Heart right ventricle (tissue), 16 donors: ENCODE results near the gene RIOX2. TPM values are rescaled to one million over a fixed set of nuclear protein-coding genes. Genes with fewer than 3 reads are reported as not detected.

Experiments used
- ATAC-seq, 8 donors: fragments of 200-7000 bp; cut with Tn5 transposase; one replicate each; pipeline ENCODE4 v1.9.1; 2020; ENCODE audit warnings: mild to moderate bottlenecking in 8 of 8, moderate library complexity in 8 of 8, moderate number of reproducible peaks in 1 of 8
- DNase-seq, 2 donors: peaks; one replicate each; pipeline ENCODE4 v3.0.0-alpha.2; 2020
- H3K27ac ChIP-seq, 10 donors: fragments of 200-600 bp; sonication (generic) in 2 of 10; one replicate each; pipeline versions ENCODE4 v1.5.0 to v1.8.0; 2020 to 2022; ENCODE audit warnings: mild to moderate bottlenecking in 3 of 10
- H3K27me3 ChIP-seq, 7 donors: fragments of 200-600 bp; one replicate each; pipeline ENCODE4 v1.8.0; 2021 to 2022; ENCODE audit warnings: mild to moderate bottlenecking in 2 of 7
- H3K36me3 ChIP-seq, 9 donors: fragments of 200-600 bp; sonication (generic) in 1 of 9; one replicate each; pipeline versions ENCODE4 v1.5.0 to v1.8.0; 2020 to 2022; ENCODE audit warnings: mild to moderate bottlenecking in 2 of 9
- H3K4me1 ChIP-seq, 9 donors: fragments of 200-600 bp; sonication (generic) in 1 of 9; one replicate each; pipeline versions ENCODE4 v1.5.0 to v1.8.0; 2020 to 2022; ENCODE audit warnings: mild to moderate bottlenecking in 4 of 9
- H3K4me3 ChIP-seq, 10 donors: fragments of 200-600 bp; sonication (generic) in 2 of 10; one replicate each; pipeline versions ENCODE4 v1.5.0 to v1.8.0; 2020 to 2022; ENCODE audit warnings: mild to moderate bottlenecking in 7 of 10, moderate library complexity in 2 of 10
- H3K9me3 ChIP-seq, 11 donors: fragments of 200-600 bp in 10 of 11; sonication (generic) in 2 of 11; one replicate each; pipeline versions ENCODE4 v1.5.0 to v1.8.0; 2013 to 2022; ENCODE audit warnings: mild to moderate bottlenecking in 2 of 11, control low read depth in 1 of 11, moderate library complexity in 1 of 11
- WGBS, 2 donors: extraction: QIAGEN DNeasy Blood & Tissue Kit; methylation state at CpG; one replicate each; pipeline ENCODE4 v1.1.7; 2013; ENCODE audit warnings: inconsistent platforms in 1 of 2; 5-methylcytosine and 5-hydroxymethylcytosine counted together
- intact Hi-C, 10 donors: fragments of 100-400 bp; cut with DNase I; formaldehyde crosslinking; loops; one replicate each; pipeline versions ENCODE4 v1.11.1 to v1.14.2; 2022
- polyA plus RNA-seq, 2 donors: library from polyadenylated mRNA; stranded (reverse); fragments of 200-250 nt; gene quantifications; one replicate each; pipeline ENCODE4 v1.2.3, GENCODE V29; 2013
- total RNA-seq, 10 donors: library from RNA; stranded (reverse); fragmentation: NEBNext Ultra II Directional in 3 of 10; extraction: Animal tissue kit (Norgen Biotek cat#: 25700) in 3 of 10; gene quantifications; one replicate each; pipeline versions ENCODE4 v1.2.1 to v1.2.4, GENCODE V29; 2021 to 2023
- TF ChIP-seq, protein P1 (sequence below), 9 donors: fragments of 200-600 bp; sonication (generic) in 2 of 9; IDR thresholded peaks; one replicate each; pipeline versions ENCODE4 v1.5.0 to v1.8.0; 2021 to 2022; ENCODE audit warnings: antibody characterized with exemption in 9 of 9, mild to moderate bottlenecking in 5 of 9, moderate library complexity in 1 of 9
- donor health status: Arrhythmogenic right ventricular cardiomyopathy.
- donor health status: ischemic (EF 13 %, LVEDD 7.1; RV severe dilation, severe dysfunction).
- donor health status: healthy with polysubstance abuse.
- donor health status: DM: no; HTN: yes; CAD: no.
- donor health status: DM: no; HTN: no; CAD: no.
- donor health status: ischemic (EF 25% LVEDD 6.9; RV normal size, moderate dysfunction).
- donor health status: ischemic (EF 25% LVEDD 5.7; RV mildly dilated, moderate dysfunction).
- donor health status: healthy.
- donor health status: DM: yes; HTN: yes; CAD: no.
- donor health status: Ischemic cardiomyopathy.
- donor health status: ischemic (EF 35%, LVEDD 5.7; RV mildly dilated, moderate dysfunction).
- donor health status: nonischemic (EF 11% LVEDD 7.7; RV severe dilation, severe dysfunction).
- donor health status: DM: yes; HTN: yes; CAD: no.
- donor health status: PGD.
- donor health status: ischemic (EF 29% LVEDD 5.4; RV normal size, mild dysfunction).
- donor health status: nonischemic (EF 23%, LVEDD 6.1; RV moderate dilation, normal function).

The RIOX2 gene
- total and polyA plus RNA-seq, 12 donors = 8.4 to 15.8 (median 12.0) TPM

DNA sequence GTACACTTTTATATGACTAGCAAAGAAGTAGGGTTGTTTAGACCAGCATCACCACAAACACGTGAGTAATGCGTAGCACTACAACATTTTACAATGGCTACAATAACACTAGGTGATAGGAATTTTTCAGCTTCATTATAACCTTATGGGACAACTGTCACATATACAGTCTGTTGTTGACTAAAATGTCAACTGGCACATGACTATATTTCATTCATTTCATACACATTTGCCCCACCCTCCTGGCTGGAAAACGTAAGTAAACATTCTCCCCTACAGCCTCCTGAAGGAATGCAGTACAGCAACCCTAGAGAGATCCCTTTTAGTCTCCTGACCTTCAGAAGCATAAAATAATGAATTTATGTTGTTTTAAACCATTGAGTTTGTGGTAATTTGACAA lies 16.2 kb downstream of the RIOX2 start:
- peaks cover 0 to 93% (median 17%) of the 10 kb centered on the region in 9 donors for H3K36me3 ChIP-seq

DNA sequence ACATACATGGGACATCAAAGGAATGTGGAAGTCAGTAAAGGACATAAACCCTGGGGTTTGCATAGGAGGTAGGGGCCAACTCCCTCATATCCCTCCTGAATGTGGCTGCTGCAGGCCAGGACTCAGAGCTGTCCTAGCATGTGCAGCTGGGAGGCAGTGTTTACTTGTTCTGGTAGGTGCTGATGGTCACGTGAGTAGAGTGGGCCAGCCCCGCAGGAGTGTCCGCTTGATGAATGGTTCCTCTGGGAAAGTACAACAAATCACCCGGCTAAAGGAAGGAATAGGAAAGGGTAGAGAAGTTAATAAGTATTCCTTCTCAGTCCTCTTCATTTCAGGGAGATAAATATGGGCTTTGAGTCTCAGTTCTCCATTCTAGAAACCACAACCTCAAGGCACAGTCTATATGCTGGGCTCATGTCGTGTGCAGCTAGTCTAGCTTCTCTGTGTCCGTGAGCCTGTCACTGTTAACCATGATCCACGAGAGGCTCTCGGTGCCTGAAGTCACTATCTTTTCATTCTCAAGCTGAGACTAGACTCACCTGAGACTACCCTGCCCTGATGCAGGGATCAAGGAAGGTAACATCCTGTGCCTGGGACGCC lies 17.9 kb downstream of the RIOX2 start:
- Histone ChIP-seq H3K27me3 (no peaks in the 10 kb centered on the region), H3K9me3 (no peaks in the 10 kb centered on the region), H3K4me3 (no peak overlapping the region), H3K4me1 (peaks cover 0 to 26% (median 3%) of the 10 kb centered on the region in 9 donors), H3K36me3 (peaks cover 0 to 93% (median 20%) of the 10 kb centered on the region in 9 donors), H3K27ac (no peak overlapping the region)
- intact Hi-C loops = no loop called here
- WGBS, 2 donors = 90 to 95% methylated on average over 9 of the region's 9 CpGs
- DNase-seq = no peak
- ATAC-seq = no peak
- TF ChIP-seq, protein P1, sequence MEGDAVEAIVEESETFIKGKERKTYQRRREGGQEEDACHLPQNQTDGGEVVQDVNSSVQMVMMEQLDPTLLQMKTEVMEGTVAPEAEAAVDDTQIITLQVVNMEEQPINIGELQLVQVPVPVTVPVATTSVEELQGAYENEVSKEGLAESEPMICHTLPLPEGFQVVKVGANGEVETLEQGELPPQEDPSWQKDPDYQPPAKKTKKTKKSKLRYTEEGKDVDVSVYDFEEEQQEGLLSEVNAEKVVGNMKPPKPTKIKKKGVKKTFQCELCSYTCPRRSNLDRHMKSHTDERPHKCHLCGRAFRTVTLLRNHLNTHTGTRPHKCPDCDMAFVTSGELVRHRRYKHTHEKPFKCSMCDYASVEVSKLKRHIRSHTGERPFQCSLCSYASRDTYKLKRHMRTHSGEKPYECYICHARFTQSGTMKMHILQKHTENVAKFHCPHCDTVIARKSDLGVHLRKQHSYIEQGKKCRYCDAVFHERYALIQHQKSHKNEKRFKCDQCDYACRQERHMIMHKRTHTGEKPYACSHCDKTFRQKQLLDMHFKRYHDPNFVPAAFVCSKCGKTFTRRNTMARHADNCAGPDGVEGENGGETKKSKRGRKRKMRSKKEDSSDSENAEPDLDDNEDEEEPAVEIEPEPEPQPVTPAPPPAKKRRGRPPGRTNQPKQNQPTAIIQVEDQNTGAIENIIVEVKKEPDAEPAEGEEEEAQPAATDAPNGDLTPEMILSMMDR (IDR thresholded peaks at IDR 0.05) = no peak

More for the DNA sequence above, 16.2 kb downstream of the RIOX2 start:
- Histone ChIP-seq H3K4me1 (peaks cover 0 to 26% (median 3%) of the 10 kb centered on the region in 9 donors), H3K27ac (no peak overlapping the region), H3K4me3 (no peak overlapping the region), H3K27me3 (no peaks in the 10 kb centered on the region), H3K9me3 (no peaks in the 10 kb centered on the region)
- DNase-seq = no peak
- no peak for ATAC-seq
- TF ChIP-seq, protein P1 (IDR thresholded peaks at IDR 0.05) = no peak
- intact Hi-C loops = no loop called here
- WGBS, 2 donors = 89 to 93% methylated on average over 3 of the region's 3 CpGs

DNA sequence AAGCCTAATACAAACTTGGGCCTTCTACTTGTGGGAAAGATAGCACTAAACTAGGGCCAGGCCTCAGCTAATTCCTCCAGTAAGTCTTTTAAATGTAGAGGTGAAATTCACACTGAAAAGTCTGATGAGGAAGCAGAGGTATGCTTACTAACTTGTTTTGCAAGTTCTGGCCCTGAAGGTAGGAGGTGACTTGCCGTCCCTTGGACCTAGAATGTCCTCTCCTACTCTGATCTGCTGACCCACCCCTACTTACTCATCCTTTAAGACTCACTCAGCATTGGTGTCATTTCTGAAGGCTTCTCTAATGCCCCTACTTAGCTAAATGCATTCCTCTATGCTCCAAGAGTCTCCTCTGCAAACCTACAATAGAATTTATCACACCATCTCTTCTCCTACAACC lies 19.4 kb downstream of the RIOX2 start:
- Histone ChIP-seq H3K9me3 (no peaks in the 10 kb centered on the region), H3K27me3 (no peaks in the 10 kb centered on the region), H3K27ac (peak overlapping the region in 1 of 10 donors; percentile 9), H3K36me3 (peaks cover 0 to 94% (median 17%) of the 10 kb centered on the region in 9 donors), H3K4me3 (no peak overlapping the region), H3K4me1 (peaks cover 0 to 16% (median 0%) of the 10 kb centered on the region in 9 donors)
- TF ChIP-seq, protein P1 (IDR thresholded peaks at IDR 0.05) = no peak
- 92 to 95% methylated on average over 1 of the region's 1 CpG for WGBS, 2 donors
- intact Hi-C loops = no loop called here
- DNase-seq = no peak
- ATAC-seq = no peak

DNA sequence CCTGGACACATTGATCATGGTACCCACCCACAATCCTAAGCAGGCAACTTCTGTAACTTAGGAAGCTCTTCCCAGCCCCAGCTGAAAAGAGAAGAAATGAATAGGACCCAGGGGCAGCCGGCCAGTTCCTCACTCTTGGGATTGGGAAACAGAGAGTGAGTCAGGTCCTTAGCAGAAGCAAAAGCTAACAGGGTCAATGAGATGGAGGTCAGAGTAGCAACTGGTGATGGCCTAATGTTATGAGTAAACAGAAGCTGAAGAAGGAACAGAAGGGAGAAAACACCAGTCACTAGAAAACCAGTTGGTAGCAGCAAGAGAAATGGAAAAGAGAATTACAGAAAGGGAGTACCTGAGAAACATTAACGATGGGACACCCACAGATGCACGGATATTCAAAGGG lies 20.0 kb downstream of the RIOX2 start:
- Histone ChIP-seq H3K4me3 (no peak overlapping the region), H3K27me3 (no peaks in the 10 kb centered on the region), H3K36me3 (peaks cover 0 to 98% (median 19%) of the 10 kb centered on the region in 9 donors), H3K9me3 (no peaks in the 10 kb centered on the region), H3K27ac (peak overlapping the region in 1 of 10 donors; percentile 9), H3K4me1 (peaks cover 0 to 12% (median 0%) of the 10 kb centered on the region in 9 donors)
- ATAC-seq (peak in 1 of 8 donors; percentile 92), DNase-seq (peak in 1 of 2 donors; percentile 56)
- TF ChIP-seq, protein P1 (IDR thresholded peaks at IDR 0.05) = no peak
- WGBS, 2 donors = 89 to 93% methylated on average over 3 of the region's 3 CpGs
- intact Hi-C loops = no loop called here
